HG02642 (cell line): ENCODE measurements around the gene BOK.
"Not testable (repeated sequence)": the region's sequence is repeated elsewhere in the genome, so short reads cannot be mapped to it uniquely, and the experiment has no call there.

Source experiments
- ATAC-seq: cut with Tn5 transposase; IDR thresholded peaks from one replicate; pipeline ENCODE4 v1.9.1; 2021; ENCODE audit warnings: mild to moderate bottlenecking; ENCODE audit not compliant: unreplicated experiment, poor library complexity

The BOK gene

GRCh38 chr2:241554610-241555322 lies 3.8 kb upstream of the BOK start:
- ATAC-seq: no peak

GRCh38 chr2:241555711-241556110 lies 2.8 kb upstream of the BOK start:
- no peak for ATAC-seq

- ATAC-seq: no peak
These were observed 1.8 kb upstream of the BOK start for GRCh38 chr2:241556746-241557145.

DNA sequence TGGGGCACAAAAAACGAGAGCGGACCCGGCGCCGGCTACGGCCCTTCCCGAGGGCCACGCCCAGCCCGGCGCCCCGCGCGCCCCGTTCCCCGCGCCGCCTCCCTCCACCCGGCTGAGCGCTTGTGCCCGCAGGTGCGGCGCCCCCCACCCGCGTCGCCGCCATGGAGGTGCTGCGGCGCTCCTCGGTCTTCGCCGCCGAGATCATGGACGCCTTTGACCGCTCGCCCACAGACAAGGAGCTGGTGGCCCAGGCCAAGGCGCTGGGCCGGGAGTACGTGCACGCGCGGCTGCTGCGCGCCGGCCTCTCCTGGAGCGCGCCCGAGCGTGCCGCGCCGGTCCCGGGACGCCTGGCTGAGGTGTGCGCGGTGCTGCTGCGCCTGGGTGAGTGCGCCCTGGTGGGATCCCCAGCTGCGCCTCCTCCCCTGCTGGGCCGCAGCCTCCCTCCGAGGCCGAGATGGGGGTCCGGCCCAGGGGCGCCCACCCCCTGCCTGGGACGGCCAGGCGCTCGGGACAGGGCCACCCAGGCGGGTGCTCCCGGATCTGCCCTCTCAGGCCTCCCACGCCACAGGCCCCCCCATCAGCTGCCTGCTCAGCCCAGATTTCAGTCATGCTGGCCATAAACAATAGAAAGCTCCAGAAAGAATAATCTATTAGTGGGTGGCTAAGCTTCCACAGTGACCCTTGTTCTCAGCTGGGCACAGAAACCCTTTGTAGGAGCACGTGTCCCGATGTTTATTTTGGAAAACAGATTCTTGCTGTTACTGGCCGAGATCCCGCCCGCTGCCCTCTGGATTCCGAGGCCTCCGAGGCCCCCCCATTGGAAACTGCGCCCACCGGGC lies 997 bp downstream of the BOK start:
- ATAC-seq: no peak

- ATAC-seq: no peak
These were observed 1.8 kb downstream of the BOK start for GRCh38 chr2:241560162-241560882.

DNA sequence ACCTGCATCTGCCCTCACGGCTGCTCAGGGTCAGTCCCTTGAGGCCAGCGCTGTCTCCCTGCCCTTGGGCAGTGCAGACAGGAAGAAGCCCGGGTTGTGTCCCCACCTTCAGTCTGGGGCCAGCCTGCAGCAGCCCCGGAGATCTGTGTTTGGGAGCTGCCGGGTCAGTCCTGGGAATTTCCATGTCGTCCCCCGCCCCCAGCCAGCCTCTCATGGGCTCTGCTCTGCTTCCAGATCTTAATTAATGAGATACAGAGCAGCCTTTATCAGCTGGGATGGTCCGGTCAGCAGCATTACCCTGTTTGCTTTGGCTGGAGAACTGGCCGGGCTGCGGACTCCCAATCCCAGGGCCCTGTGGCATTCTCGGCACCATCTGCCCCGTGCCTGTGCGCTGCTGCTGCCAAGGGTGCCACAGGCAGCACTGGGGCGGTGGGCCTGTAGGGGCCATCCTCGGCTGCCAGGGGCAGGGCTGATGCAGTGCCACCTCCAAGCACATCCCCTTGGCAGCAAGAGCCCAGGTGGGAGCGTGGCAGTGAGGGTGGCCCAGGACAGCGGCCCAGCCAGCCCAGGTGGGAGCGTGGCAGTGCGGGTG lies 2.4 kb downstream of the BOK start:
- no peak for ATAC-seq

GRCh38 chr2:241561832-241562231 lies 3.3 kb downstream of the BOK start:
- ATAC-seq: no peak

- ATAC-seq: no peak
These were observed 3.8 kb downstream of the BOK start for GRCh38 chr2:241562269-241562891.

DNA sequence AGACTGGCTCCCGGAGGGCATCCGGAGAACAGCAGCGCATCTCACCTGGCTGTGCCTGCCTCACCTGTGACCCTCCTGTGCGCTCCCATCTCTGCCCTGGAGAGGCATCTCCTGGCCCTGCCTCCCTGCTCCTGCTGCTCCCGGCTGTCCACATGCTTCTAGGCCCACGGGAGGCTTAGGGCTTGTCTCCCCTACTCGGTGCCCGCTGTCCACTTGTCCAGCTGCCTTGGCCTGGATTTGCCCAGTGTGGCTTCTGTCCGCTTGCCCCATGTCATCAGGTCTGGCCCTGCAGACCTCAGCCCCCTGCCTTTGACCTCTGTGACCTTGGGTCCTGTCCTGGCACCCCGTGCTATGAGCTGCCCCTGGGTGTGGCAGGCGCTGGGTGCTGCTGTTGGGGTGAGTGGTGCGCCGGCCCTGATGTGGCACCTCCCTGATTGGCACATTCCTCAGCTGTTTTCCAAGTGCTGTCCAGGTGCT lies 4.5 kb downstream of the BOK start:
- no peak for ATAC-seq

- ATAC-seq: no peak
These were observed 5.0 kb downstream of the BOK start for GRCh38 chr2:241563571-241563980.

DNA sequence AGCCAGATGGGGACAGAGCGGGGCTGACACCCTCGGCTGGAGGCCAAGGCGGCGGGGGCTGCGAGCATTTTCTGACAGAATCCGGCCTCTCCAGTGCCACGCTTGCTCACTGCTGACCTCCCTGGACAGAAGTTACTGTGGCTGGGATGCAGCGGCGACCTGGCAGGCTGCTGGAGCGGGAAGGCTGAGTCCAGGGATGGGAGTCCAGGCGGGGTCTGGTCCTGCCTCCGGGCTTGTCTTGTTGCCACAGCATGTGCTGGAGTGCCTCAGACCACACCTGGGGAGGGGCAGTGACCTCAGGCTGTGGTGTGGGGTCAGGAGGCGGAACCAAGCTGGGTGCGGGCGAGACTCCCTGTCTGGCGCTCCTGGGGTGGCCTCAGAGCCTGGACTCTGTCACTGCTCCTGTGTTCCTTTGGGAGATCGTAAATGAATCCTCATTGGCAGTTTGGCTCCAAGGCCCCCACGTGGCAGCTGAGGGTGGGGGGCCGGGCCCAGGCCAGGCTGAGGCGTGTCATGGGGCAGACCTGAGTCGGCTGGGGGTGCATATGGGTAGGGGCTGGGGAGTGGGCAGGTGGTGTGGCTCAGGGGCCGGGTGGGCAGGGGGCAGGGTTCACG lies 5.5 kb downstream of the BOK start:
- no peak for ATAC-seq

- ATAC-seq: no peak
These were observed 6.3 kb downstream of the BOK start for GRCh38 chr2:241564596-241565410.

DNA sequence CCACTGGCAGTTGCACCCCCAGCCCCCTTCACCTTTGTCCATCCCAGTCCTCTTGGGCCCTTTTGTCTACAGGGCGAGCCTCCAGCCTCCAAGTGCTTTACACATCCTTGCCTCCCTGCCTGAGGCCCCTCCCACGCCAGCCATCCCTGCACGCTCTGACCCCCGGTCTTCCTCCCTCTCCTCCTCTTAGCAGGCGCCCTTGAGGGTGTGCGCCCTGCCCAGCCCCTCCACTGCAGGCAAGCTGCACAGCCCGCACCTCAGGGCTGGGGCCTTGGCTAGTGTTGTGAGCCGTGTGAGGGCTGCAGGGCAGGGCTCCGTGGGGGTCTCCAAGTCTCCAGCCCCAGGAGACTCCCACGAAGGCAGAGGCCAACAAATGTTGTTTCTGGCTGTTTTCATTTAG lies 6.9 kb downstream of the BOK start:
- ATAC-seq: no peak

GRCh38 chr2:241566021-241566420 lies 7.5 kb downstream of the BOK start:
- ATAC-seq: not testable (repeated sequence)

GRCh38 chr2:241566468-241566867 lies 7.9 kb downstream of the BOK start:
- ATAC-seq: no peak

- ATAC-seq: not testable (repeated sequence)
These were observed 8.7 kb downstream of the BOK start for GRCh38 chr2:241567266-241567665.

DNA sequence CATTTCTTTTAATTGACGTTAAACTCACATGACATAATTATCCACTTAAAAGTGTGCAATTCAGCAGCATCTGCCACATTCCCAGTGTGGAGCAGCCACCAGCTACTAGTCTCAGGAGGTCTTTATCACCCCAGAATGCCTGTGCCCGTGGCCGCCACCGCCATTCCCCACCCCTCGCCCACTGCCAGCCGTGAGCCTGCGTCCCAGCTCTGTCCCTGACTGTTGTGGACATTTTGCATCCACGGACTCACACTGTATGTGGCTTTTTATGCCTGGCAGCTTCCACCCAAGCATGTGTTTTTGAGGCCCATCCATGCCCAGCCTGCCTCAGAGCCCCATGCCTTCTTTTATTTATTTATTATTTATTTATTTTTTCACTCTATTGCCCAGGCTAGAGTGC lies 9.2 kb downstream of the BOK start:
- no peak for ATAC-seq

DNA sequence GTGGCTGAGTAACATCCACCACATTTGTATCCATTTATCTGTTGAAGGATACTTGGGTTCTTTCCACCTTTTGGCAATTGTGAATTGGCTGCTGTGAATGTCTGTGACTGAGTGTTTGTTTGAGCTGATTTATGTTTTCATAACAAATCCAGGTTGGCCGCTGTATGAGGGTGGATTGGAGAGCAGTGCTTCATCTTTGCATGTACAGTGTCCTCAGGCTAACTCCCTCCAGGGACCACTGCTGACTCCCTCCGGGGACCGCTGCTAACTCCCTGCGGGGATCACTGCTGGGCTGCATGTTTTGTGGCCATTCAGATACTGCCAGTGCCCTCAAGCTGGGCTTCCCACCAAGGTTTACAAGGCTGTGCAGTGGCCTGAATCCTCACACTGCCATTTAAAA lies 10.2 kb downstream of the BOK start:
- no peak for ATAC-seq

DNA sequence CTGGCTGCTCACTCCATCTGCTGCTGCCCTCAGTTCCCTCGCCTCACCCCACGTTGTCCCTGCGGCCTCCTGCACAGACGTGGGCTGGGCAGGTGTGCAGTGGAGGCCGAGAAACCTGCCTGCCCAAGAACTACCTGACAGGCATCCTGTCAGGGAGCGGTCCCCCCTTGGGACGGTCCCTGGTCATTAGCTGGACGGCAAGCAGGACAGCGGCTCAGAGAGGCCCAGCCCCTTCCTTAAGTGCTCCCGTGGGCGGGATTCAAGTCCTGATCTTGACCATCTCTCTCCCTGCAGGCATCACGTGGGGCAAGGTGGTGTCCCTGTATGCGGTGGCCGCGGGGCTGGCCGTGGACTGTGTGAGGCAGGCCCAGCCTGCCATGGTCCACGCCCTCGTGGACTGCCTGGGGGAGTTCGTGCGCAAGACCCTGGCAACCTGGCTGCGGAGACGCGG lies 11.3 kb downstream of the BOK start:
- ATAC-seq: no peak
